PC-3 (cell line): ENCODE measurements around the gene KRTAP9-3. TPM values are rescaled to one million over a fixed set of nuclear protein-coding genes. Genes with fewer than 3 reads are reported as not detected.
"Not testable (repeated sequence)": the region's sequence is repeated elsewhere in the genome, so short reads cannot be mapped to it uniquely, and the experiment has no call there.

Source experiments
- ATAC-seq: fragments of 200-7000 bp; cut with Tn5 transposase; 2 replicates; pipeline ENCODE4 v1.9.1; 2020; ENCODE audit warnings: mild to moderate bottlenecking, moderate library complexity
- BruUV-seq: library from RNA; stranded (reverse); fragments of 400-500 nt; replicated peaks from 2 replicates; lab custom pipeline; 2021; lab: Mats Ljungman, UMichigan
- CTCF ChIA-PET: fragments of 300-600 bp; sonication (Branson Sonifier 250); formaldehyde crosslinking; loops from one replicate; lab custom pipeline; 2022; ENCODE audit warnings: antibody characterized with exemption; lab: Charles Lee
- POLR2A ChIA-PET: fragments of 300-600 bp; sonication (Branson Sonifier 250); formaldehyde crosslinking; loops from one replicate; lab custom pipeline; 2022; ENCODE audit warnings: antibody characterized with exemption; ENCODE audit not compliant: unreplicated experiment; lab: Charles Lee
- DNase-seq: peaks from one replicate; pipeline ENCODE4 v3.0.0-alpha.2; 2015
- H2AFZ ChIP-seq: fragments of 300-600 bp; sonication (generic); 2 replicates; pipeline ENCODE4 v1.6.0; 2016; ENCODE audit warnings: antibody characterized with exemption, low read length
- H3F3A ChIP-seq: fragments of 300-600 bp; sonication (generic); one replicate; pipeline ENCODE4 v1.6.0; 2017; ENCODE audit warnings: antibody characterized with exemption, low read length, control low read depth, mild to moderate bottlenecking; ENCODE audit not compliant: unreplicated experiment
- H3K27ac ChIP-seq: fragments of 300-600 bp; sonication (generic); 2 replicates; pipeline ENCODE4 v1.5.1; 2016; ENCODE audit warnings: mild to moderate bottlenecking, low read length
- H3K27me3 ChIP-seq: fragments of 300-600 bp; sonication (generic); 2 replicates; pipeline ENCODE4 v1.6.1; 2016; ENCODE audit warnings: low read length, mixed read lengths
- H3K36me3 ChIP-seq: fragments of 300-600 bp; sonication (generic); 2 replicates; pipeline ENCODE4 v1.6.1; 2016; ENCODE audit warnings: low read depth, mixed run types, low read length, mixed read lengths
- H3K4me1 ChIP-seq: fragments of 300-600 bp; sonication (generic); 2 replicates; pipeline ENCODE4 v1.5.1; 2016; ENCODE audit warnings: low read length; ENCODE audit not compliant: insufficient read depth
- H3K4me2 ChIP-seq: fragments of 300-600 bp; sonication (generic); 2 replicates; pipeline ENCODE4 v1.6.0; 2016; ENCODE audit warnings: low read length
- H3K4me3 ChIP-seq: fragments of 300-600 bp; sonication (generic); 2 replicates; pipeline ENCODE4 v1.5.1; 2016; ENCODE audit warnings: mild to moderate bottlenecking, low read length, mixed read lengths
- H3K79me2 ChIP-seq: fragments of 300-600 bp; sonication (generic); 2 replicates; pipeline ENCODE4 v1.6.1; 2017; ENCODE audit warnings: low read length, mixed read lengths
- H3K9ac ChIP-seq: fragments of 300-600 bp; sonication (generic); 2 replicates; pipeline ENCODE4 v1.6.0; 2016; ENCODE audit warnings: mild to moderate bottlenecking, low read length
- H3K9me2 ChIP-seq: fragments of 300-600 bp; sonication (generic); replicated peaks from 2 replicates; pipeline ENCODE4 v1.6.1; 2016; ENCODE audit warnings: mixed run types, low read length, mixed read lengths
- H3K9me3 ChIP-seq: fragments of 300-600 bp; sonication (generic); 2 replicates; pipeline ENCODE4 v1.6.1; 2016; ENCODE audit warnings: low read length, mixed read lengths
- H4K20me1 ChIP-seq: fragments of 300-600 bp; sonication (generic); 2 replicates; pipeline ENCODE4 v1.6.1; 2016; ENCODE audit warnings: low read length, mixed read lengths
- CTCF ChIP-seq: fragments of 300-600 bp; sonication (generic); conservative IDR thresholded peaks from 2 replicates; pipeline ENCODE4 v1.5.1; 2017; ENCODE audit warnings: antibody characterized with exemption, low read depth, mild to moderate bottlenecking, low read length
- EZH2 ChIP-seq: fragments of 300-600 bp; sonication (generic); IDR thresholded peaks from one replicate; pipeline ENCODE4 v1.6.1; 2017; ENCODE audit warnings: antibody characterized with exemption, mild to moderate bottlenecking, low read length; ENCODE audit not compliant: unreplicated experiment
- EZH2phosphoT487 ChIP-seq: fragments of 300-600 bp; sonication (generic); IDR thresholded peaks from 2 replicates; pipeline ENCODE4 v1.6.1; 2018; ENCODE audit warnings: mild to moderate bottlenecking, antibody characterized with exemption, low read length, borderline replicate concordance
- intact Hi-C: fragments of 100-400 bp; cut with micrococcal nuclease; formaldehyde crosslinking; loops from 2 replicates; pipeline ENCODE4 v1.9.0; 2023
- total RNA-seq: library from RNA; depleted of rRNA; stranded (reverse); fragments of >200 nt; gene quantifications from 2 replicates; pipeline ENCODE4 v1.2.3, GENCODE V29; 2014

Gene KRTAP9-3
- total RNA-seq, 1 experiment from 2014 or later = not detected

- Histone ChIP-seq H3K4me2 (no peak overlapping the region), H3K36me3 (no peaks in the 10 kb centered on the region), H3K9me3 (no peaks in the 10 kb centered on the region), H3K4me1 (no peaks in the 10 kb centered on the region), H2AFZ (no peak overlapping the region), H3K27ac (no peak overlapping the region), H3K9ac (no peak overlapping the region), H3F3A (no peaks in the 10 kb centered on the region), H3K4me3 (no peak overlapping the region), H3K27me3 (no peaks in the 10 kb centered on the region), H3K79me2 (no peaks in the 10 kb centered on the region), H4K20me1 (no peaks in the 10 kb centered on the region), H3K9me2 (no peaks in the 10 kb centered on the region)
- no peak for TF ChIP-seq EZH2
- TF ChIP-seq CTCF = no peak
- no peak for TF ChIP-seq EZH2phosphoT487
- ATAC-seq = no peak
- no peak for DNase-seq
- POLR2A ChIA-PET = no interaction called here
- intact Hi-C loops = no loop called here
- CTCF ChIA-PET = no interaction called here
- no TSS peak for BruUV-seq
Measured at GRCh38 chr17:41264599-41264998, 32.4 kb downstream of the KRTAP9-3 start.

- no peak for TF ChIP-seq EZH2phosphoT487
- TF ChIP-seq EZH2 = no peak
- no peak for TF ChIP-seq CTCF
- H3K79me2 ChIP-seq = no peaks in the 10 kb centered on the region
Measured at GRCh38 chr17:41265078-41265477, 32.8 kb downstream of the KRTAP9-3 start, which contains the start of gene KRTAP9-6. TSS of gene KRTAP9-6 (plus strand) at chr17:41265378. CDS start at chr17:41265378, 0 bp downstream.

GRCh38 chr17:41267711-41268110 is 35.5 kb downstream of the KRTAP9-3 start:
- Histone ChIP-seq H3K4me2 (no peak overlapping the region), H3K36me3 (no peaks in the 10 kb centered on the region), H3F3A (no peaks in the 10 kb centered on the region), H4K20me1 (no peaks in the 10 kb centered on the region), H3K9me3 (no peaks in the 10 kb centered on the region), H3K9me2 (no peaks in the 10 kb centered on the region), H3K27ac (no peak overlapping the region), H3K9ac (no peak overlapping the region), H3K4me3 (no peak overlapping the region), H3K4me1 (no peaks in the 10 kb centered on the region), H2AFZ (no peak overlapping the region), H3K79me2 (no peaks in the 10 kb centered on the region), H3K27me3 (no peaks in the 10 kb centered on the region)
- POLR2A ChIA-PET = no interaction called here
- intact Hi-C loops = no loop called here
- no peak for ATAC-seq
- CTCF ChIA-PET = no interaction called here
- no peak for DNase-seq
- no TSS peak for BruUV-seq
- TF ChIP-seq CTCF (no peak), EZH2phosphoT487 (no peak), EZH2 (no peak)

More at GRCh38 chr17:41265078-41265477, 32.8 kb downstream of the KRTAP9-3 start, which contains the start of gene KRTAP9-6:
- Histone ChIP-seq H2AFZ (no peak within 1 kb of the TSS), H3K27ac (no peak within 1 kb of the TSS), H3K9ac (no peak within 1 kb of the TSS), H3K9me3 (no peaks in the 10 kb centered on the region), H3F3A (no peaks in the 10 kb centered on the region), H3K4me1 (no peaks in the 10 kb centered on the region), H3K36me3 (no peaks in the 10 kb centered on the region), H3K4me2 (no peak within 1 kb of the TSS), H3K4me3 (no peak within 1 kb of the TSS), H3K9me2 (no peaks in the 10 kb centered on the region), H3K27me3 (no peaks in the 10 kb centered on the region), H4K20me1 (no peaks in the 10 kb centered on the region)
- ATAC-seq (no peak), DNase-seq (no peak)
- BruUV-seq = no TSS peak
- intact Hi-C loops = no loop called here
- POLR2A ChIA-PET = no interaction called here
- CTCF ChIA-PET = no interaction called here

- BruUV-seq, DNase-seq, CTCF ChIA-PET: not testable (repeated sequence)
Measured at GRCh38 chr17:41271323-41271722, 39.1 kb downstream of the KRTAP9-3 start.

More at GRCh38 chr17:41271323-41271722, 39.1 kb downstream of the KRTAP9-3 start:
- H3K27me3 ChIP-seq, intact Hi-C loops, H3K4me2 ChIP-seq, H3K27ac ChIP-seq, H3K9ac ChIP-seq, H3F3A ChIP-seq, H3K4me1 ChIP-seq, H3K9me3 ChIP-seq, H3K9me2 ChIP-seq, H4K20me1 ChIP-seq, ATAC-seq, H3K79me2 ChIP-seq, H3K4me3 ChIP-seq, H3K36me3 ChIP-seq, H2AFZ ChIP-seq, POLR2A ChIA-PET: not testable (repeated sequence)
